ENCODE results near the gene EBF4. TPM values are rescaled to one million over a fixed set of nuclear protein-coding genes. Genes with fewer than 3 reads are reported as not detected.
A peak's percentile ranks its signal among the peaks of the same experiment; 100 is the strongest.

Gene EBF4, protein sequence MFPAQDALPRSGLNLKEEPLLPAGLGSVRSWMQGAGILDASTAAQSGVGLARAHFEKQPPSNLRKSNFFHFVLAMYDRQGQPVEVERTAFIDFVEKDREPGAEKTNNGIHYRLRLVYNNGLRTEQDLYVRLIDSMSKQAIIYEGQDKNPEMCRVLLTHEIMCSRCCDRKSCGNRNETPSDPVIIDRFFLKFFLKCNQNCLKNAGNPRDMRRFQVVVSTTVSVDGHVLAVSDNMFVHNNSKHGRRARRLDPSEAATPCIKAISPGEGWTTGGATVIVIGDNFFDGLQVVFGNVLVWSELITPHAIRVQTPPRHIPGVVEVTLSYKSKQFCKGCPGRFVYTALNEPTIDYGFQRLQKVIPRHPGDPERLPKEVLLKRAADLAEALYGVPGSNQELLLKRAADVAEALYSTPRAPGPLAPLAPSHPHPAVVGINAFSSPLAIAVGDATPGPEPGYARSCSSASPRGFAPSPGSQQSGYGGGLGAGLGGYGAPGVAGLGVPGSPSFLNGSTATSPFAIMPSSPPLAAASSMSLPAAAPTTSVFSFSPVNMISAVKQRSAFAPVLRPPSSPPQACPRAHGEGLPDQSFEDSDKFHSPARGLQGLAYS
- total RNA-seq (2021; fragmentation: NEBNext Ultra II Directional; extraction: Animal tissue kit (Norgen Biotek cat#: 25700)) = under 1 TPM in 3 of 6 experiments, not detected in 3; 0.14 to 0.48 (median 0.46) TPM
- long read RNA-seq = 0 reads

DNA sequence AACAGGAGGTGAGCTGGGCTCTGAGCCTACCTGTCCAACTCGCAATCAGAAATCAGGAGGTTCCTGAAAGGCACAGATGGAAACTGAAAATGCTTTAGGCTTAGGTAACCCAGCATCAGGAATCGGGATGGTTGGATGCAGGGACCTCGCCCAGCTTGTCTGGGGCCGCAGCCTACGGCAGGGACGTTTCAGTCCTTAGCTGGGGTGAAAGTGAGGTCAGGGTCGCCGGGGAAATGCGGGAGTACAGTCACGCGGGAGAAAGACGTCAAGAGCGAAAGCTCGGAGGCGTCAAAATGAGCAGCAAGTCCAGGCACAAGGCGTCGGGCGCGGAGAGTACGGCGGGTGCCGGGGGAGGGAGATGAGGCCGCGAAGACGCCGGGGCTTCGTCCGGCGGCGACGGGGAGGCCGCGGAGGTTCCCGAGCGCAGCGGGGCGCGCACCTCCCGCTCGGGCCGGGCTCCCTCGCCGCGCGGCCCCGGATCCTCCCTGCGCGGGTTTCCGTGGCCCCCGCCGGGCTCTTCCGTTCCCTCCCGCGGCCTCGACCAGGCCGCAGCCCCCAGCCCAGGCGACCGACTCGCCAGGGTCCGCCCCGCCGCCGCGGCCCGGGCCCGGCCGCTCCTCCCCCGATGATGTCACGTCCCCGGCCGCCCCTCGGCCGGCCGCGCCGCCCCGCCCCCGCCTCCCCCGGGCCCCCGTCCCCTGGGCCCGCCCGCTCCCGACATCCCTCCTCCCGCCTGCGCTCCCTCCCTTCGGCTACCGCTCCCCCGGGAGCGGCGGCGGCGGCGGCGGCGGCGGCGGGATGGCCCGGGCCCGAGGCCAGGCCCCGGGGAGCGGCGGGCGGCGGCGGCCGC lies at the start of gene EBF4:
Gene EBF4, plus strand, starts transcription at position 745 of the 850 bp plus-strand sequence. CDS start 866 bp downstream, outside the sequence.
- peaks cover 8% of the 10 kb centered on the region for H3K4me1 Mint-ChIP-seq (ENCODE audit: low read depth)
- no peak for DNase-seq
- peak within 1 kb of the TSS; percentile 90 for H3K4me3 Mint-ChIP-seq
- TF ChIP-seq, protein P1, sequence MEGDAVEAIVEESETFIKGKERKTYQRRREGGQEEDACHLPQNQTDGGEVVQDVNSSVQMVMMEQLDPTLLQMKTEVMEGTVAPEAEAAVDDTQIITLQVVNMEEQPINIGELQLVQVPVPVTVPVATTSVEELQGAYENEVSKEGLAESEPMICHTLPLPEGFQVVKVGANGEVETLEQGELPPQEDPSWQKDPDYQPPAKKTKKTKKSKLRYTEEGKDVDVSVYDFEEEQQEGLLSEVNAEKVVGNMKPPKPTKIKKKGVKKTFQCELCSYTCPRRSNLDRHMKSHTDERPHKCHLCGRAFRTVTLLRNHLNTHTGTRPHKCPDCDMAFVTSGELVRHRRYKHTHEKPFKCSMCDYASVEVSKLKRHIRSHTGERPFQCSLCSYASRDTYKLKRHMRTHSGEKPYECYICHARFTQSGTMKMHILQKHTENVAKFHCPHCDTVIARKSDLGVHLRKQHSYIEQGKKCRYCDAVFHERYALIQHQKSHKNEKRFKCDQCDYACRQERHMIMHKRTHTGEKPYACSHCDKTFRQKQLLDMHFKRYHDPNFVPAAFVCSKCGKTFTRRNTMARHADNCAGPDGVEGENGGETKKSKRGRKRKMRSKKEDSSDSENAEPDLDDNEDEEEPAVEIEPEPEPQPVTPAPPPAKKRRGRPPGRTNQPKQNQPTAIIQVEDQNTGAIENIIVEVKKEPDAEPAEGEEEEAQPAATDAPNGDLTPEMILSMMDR (IDR thresholded peaks at IDR 0.05) = no peak
- peaks cover 47% of the 10 kb centered on the region for H3K27me3 Mint-ChIP-seq (ENCODE audit: insufficient read depth)
- no peak within 1 kb of the TSS for H3K27ac Mint-ChIP-seq
- peaks cover 5% of the 10 kb centered on the region for H3K36me3 Mint-ChIP-seq (ENCODE audit: low read depth)
- no peaks in the 10 kb centered on the region for H3K9me3 Mint-ChIP-seq

DNA sequence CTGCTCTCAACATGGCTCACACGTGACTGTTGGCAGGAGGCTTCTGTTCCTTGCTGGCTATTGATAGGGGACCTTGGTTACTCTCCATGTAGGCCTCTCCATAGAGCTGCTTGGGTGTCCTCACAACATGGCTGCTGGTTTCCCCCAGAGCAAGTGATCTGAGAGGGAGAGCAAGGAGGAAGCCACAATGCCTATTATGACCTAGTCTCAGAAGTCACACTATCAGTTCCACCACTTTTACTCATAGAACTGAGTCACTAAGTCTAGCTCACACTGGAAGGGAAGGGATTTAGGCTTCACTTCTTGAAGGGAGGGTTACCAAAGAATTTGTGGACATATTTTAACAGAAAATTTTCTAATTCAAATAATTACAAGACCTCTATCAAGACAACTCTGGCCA lies 48.9 kb upstream of the EBF4 start:
- no peak overlapping the region for H3K27ac Mint-ChIP-seq
- peaks cover 5% of the 10 kb centered on the region; the same call in 1 of the 2 replicates for H3K4me1 Mint-ChIP-seq (ENCODE audit: low read depth)
- peaks cover 4% of the 10 kb centered on the region; the same call in 1 of the 2 replicates for H3K36me3 Mint-ChIP-seq (ENCODE audit: low read depth)
- peaks cover 5% of the 10 kb centered on the region for H3K27me3 Mint-ChIP-seq (ENCODE audit: insufficient read depth)
- H3K4me3 Mint-ChIP-seq = no peak overlapping the region
- H3K9me3 Mint-ChIP-seq = no peaks in the 10 kb centered on the region
- TF ChIP-seq, protein P1 (IDR thresholded peaks at IDR 0.05) = no peak
- DNase-seq = no peak

DNA sequence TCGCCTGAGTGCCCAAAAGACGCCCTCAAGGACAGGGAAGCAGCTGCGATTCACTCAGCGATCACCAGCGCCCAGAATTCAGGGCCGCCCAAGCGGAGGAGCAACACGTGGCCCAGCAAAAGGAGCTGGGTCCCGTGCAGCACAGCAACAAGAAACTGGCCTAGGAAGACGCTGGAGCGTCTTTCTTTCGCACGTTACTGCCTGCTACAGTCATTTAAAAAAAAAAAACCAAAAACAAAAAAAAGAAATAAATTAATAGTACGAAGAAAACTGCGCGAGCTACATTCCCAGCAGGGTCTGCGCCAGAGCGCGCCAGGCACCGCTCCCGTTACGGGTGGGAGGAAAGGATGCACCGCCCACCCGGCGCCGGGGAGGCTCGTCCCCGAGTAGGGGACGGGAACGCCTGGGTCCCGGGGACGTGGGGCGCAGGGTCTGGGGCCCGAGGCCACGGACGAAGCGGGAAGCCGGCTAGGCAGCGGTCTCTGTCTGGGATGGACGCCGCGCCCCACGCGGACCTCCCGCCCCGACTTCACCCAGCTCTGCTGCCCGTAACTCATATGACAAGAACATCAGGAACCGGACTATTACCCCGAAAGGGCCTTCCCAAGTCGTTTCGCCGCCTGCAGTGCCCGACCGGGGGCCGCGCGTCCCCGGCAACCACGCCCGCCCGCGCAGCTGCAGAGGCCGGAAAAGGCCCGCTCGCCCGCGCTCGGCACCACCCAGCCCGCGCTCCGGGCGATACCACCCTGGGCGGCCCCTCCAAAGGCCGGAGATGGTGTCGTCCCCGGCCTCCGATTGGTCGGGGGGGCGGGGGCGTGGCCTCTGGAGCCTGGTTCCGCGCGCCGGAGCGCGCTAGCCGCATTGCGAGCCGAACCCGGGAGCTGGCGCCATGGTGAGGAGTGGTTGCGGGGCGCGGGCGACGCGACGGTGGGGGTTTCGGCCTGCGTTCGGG lies 40.5 kb upstream of the EBF4 start, which contains the start of gene NOP56:
Gene NOP56, plus strand, starts transcription at position 861 of the 952 bp plus-strand sequence. Its CDS starts 29 bp downstream, at position 890.
- H3K9me3 Mint-ChIP-seq = no peaks in the 10 kb centered on the region

DNA sequence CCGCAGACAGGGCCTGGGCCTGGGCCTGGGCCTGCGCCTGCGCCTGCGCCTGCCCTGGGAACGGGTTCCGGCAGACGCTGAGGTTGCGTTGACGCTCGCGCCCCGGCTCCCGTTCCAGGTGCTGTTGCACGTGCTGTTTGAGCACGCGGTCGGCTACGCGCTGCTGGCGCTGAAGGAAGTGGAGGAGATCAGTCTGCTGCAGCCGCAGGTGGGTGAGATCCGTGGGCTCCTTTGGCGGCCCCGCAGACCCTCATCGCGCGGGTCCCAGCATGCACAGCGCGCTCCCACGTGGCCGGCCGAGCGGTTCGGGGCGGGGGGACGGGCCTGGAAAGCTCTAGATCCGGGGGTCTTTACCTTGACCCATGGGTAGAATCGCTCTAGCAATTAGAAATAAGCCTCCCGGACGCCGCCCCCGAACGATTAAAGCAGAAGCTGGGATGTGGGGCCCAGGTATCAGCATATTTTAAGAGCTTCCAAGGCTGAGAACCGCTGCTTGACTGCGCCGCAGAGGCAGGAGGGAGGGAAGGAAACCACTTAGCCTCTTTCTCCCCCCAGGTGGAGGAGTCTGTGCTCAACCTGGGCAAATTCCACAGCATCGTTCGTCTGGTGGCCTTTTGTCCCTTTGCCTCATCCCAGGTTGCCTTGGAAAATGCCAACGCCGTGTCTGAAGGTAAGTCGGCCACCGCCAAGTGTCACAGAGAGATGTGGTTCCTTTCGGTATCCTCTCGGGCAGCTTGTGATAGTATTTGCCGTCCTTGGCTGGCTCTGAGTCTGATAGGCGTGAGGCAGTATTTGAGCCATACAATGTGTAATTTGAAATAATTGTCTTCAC lies 39.6 kb upstream of the EBF4 start:
- Mint-ChIP-seq H3K9me3 (no peaks in the 10 kb centered on the region), H3K4me1 (ENCODE audit: low read depth) (peaks cover 34% of the 10 kb centered on the region), H3K36me3 (ENCODE audit: low read depth) (peaks cover 40% of the 10 kb centered on the region), H3K27ac (peak overlapping the region; percentile 78), H3K4me3 (peak overlapping the region; percentile 96), H3K27me3 (ENCODE audit: insufficient read depth) (peaks cover 4% of the 10 kb centered on the region; the same call in 1 of the 2 replicates)
- no peak for DNase-seq
- TF ChIP-seq, protein P1 (IDR thresholded peaks at IDR 0.05) = no peak

More for the DNA sequence above, 40.5 kb upstream of the EBF4 start, which contains the start of gene NOP56:
- TF ChIP-seq, protein P1 (IDR thresholded peaks at IDR 0.05) = no peak
- peak within 1 kb of the TSS; percentile 91 for H3K27ac Mint-ChIP-seq
- H3K27me3 Mint-ChIP-seq (ENCODE audit: insufficient read depth) = 0 out of 2 replicates have a peak, but pooled peaks cover 3% of the 10 kb centered on the region
- H3K36me3 Mint-ChIP-seq (ENCODE audit: low read depth) = peaks cover 32% of the 10 kb centered on the region
- peaks cover 33% of the 10 kb centered on the region for H3K4me1 Mint-ChIP-seq (ENCODE audit: low read depth)
- peak within 1 kb of the TSS; percentile 96 for H3K4me3 Mint-ChIP-seq
- peak; percentile 81 for DNase-seq
